GM21390 (cell line): ENCODE data around the gene FMO2.

ENCODE experiments used
- ATAC-seq: cut with Tn5 transposase; IDR thresholded peaks from one replicate; pipeline ENCODE4 v1.9.1; 2021; ENCODE audit not compliant: unreplicated experiment

FMO2 gene

GRCh38 chr1:171173069-171173468 is 12.0 kb upstream of the FMO2 start:
- no peak for ATAC-seq

- ATAC-seq: no peak
Observed at GRCh38 chr1:171174560-171175294, 10.4 kb upstream of the FMO2 start.

- no peak for ATAC-seq
Observed at GRCh38 chr1:171177261-171177660, 7.8 kb upstream of the FMO2 start.

GRCh38 chr1:171179318-171180227 is 5.5 kb upstream of the FMO2 start:
- ATAC-seq: no peak

GRCh38 chr1:171180670-171181069 is 4.4 kb upstream of the FMO2 start:
- no peak for ATAC-seq

GRCh38 chr1:171188388-171189266 is 3.5 kb downstream of the FMO2 start:
- peak; percentile 79 for ATAC-seq

- ATAC-seq: no peak
Observed at GRCh38 chr1:171191992-171192391, 6.9 kb downstream of the FMO2 start.

GRCh38 chr1:171195767-171196166 is 10.7 kb downstream of the FMO2 start:
- ATAC-seq: no peak

GRCh38 chr1:171196351-171196750 is 11.3 kb downstream of the FMO2 start:
- no peak for ATAC-seq

- no peak for ATAC-seq
Observed at GRCh38 chr1:171198081-171198480, 13.0 kb downstream of the FMO2 start.

- ATAC-seq: no peak
Observed at GRCh38 chr1:171204296-171204695, 19.2 kb downstream of the FMO2 start.

- no peak for ATAC-seq
Observed at GRCh38 chr1:171206204-171206977, 21.3 kb downstream of the FMO2 start.

- ATAC-seq: no peak
Observed at GRCh38 chr1:171206978-171207355, 21.9 kb downstream of the FMO2 start.

- ATAC-seq: no peak
Observed at GRCh38 chr1:171207377-171207776, 22.3 kb downstream of the FMO2 start.

GRCh38 chr1:171210355-171210754 is 25.3 kb downstream of the FMO2 start:
- ATAC-seq: no peak

GRCh38 chr1:171212607-171213351 is 27.7 kb downstream of the FMO2 start:
- no peak for ATAC-seq

GRCh38 chr1:171213559-171214454 is 28.7 kb downstream of the FMO2 start:
- ATAC-seq: no peak

- ATAC-seq: no peak
Observed at GRCh38 chr1:171217658-171218443, 32.8 kb downstream of the FMO2 start.
